IMR-90 (cell line): ENCODE measurements around the gene ZCWPW1. TPM values are rescaled to one million over a fixed set of nuclear protein-coding genes. Genes with fewer than 3 reads are reported as not detected.

Experiments used
- ATAC-seq: fragments of 200-7000 bp; cut with Tn5 transposase; 2 replicates; pipeline ENCODE4 v1.9.1; 2020; ENCODE audit warnings: low read depth, mild to moderate bottlenecking, moderate library complexity
- BruUV-seq: library from RNA; stranded (reverse); fragments of 400-500 nt; replicated peaks from 2 replicates; lab custom pipeline; 2021; lab: Mats Ljungman, UMichigan
- CTCF ChIA-PET: fragments of 300-600 bp; formaldehyde crosslinking; extraction: SDS; loops from one replicate; lab custom pipeline; 2021; ENCODE audit warnings: antibody characterized with exemption; lab: Yijun Ruan, JAX
- POLR2A ChIA-PET: fragments of 300-600 bp; sonication (Branson Sonifier 250); formaldehyde crosslinking; loops from one replicate; lab custom pipeline; 2022; ENCODE audit warnings: antibody characterized with exemption; ENCODE audit not compliant: unreplicated experiment; lab: Charles Lee
- DNase-seq: peaks from one replicate; pipeline ENCODE4 v3.0.0; 2013
- H2AFZ ChIP-seq: replicated peaks from 2 replicates; pipeline ENCODE3; 2013; ENCODE audit warnings: low read length, mild to moderate bottlenecking; ENCODE audit not compliant: poor library complexity
- H2AK5ac ChIP-seq: 2 replicates; pipeline ENCODE4 v1.6.1; 2013; ENCODE audit warnings: low read depth, low read length, inconsistent platforms
- H2AK9ac ChIP-seq: replicated peaks from 2 replicates; pipeline ENCODE3; 2013; ENCODE audit warnings: mild to moderate bottlenecking, low read depth, low read length, moderate library complexity; ENCODE audit not compliant: poor library complexity
- H2BK120ac ChIP-seq: 2 replicates; pipeline ENCODE4 v1.6.1; 2013; ENCODE audit warnings: low read depth, low read length, inconsistent platforms
- H2BK15ac ChIP-seq: 3 replicates; pipeline ENCODE4 v1.6.1; 2013; ENCODE audit warnings: low read depth, low read length, inconsistent platforms
- H2BK20ac ChIP-seq: 2 replicates; pipeline ENCODE4 v1.6.1; 2013; ENCODE audit warnings: low read depth, mild to moderate bottlenecking, inconsistent platforms, low read length, moderate library complexity
- H2BK5ac ChIP-seq: 2 replicates; pipeline ENCODE4 v1.6.1; 2013; ENCODE audit warnings: mild to moderate bottlenecking, low read depth, low read length, inconsistent platforms; ENCODE audit not compliant: poor library complexity, severe bottlenecking
- H3K14ac ChIP-seq: replicated peaks from 2 replicates; pipeline ENCODE4 v1.6.1; 2013; ENCODE audit warnings: low read depth, low read length, inconsistent platforms
- H3K18ac ChIP-seq: 2 replicates; pipeline ENCODE4 v1.6.1; 2013; ENCODE audit warnings: low read depth, low read length, control low read depth
- H3K23ac ChIP-seq: 2 replicates; pipeline ENCODE4 v1.6.1; 2013; ENCODE audit warnings: low read depth, low read length, inconsistent platforms
- H3K27ac ChIP-seq: 2 replicates; pipeline ENCODE4 v1.5.1; 2013; ENCODE audit warnings: mild to moderate bottlenecking, control low read depth, low read length; ENCODE audit not compliant: insufficient read depth
- H3K27me3 ChIP-seq: 2 replicates; pipeline ENCODE4 v1.6.1; 2013; ENCODE audit warnings: low read length; ENCODE audit not compliant: control insufficient read depth, insufficient read depth
- H3K36me3 ChIP-seq: 2 replicates; pipeline ENCODE4 v1.6.1; 2013; ENCODE audit warnings: low read length, mixed read lengths; ENCODE audit not compliant: control insufficient read depth, insufficient read depth
- H3K4ac ChIP-seq: 2 replicates; pipeline ENCODE4 v1.6.1; 2013; ENCODE audit warnings: low read depth, low read length, inconsistent platforms
- H3K4me1 ChIP-seq: 2 replicates; pipeline ENCODE4 v1.6.1; 2013; ENCODE audit warnings: low read length, mixed read lengths; ENCODE audit not compliant: control insufficient read depth, insufficient read depth
- H3K4me2 ChIP-seq: 2 replicates; pipeline ENCODE4 v1.6.1; 2013; ENCODE audit warnings: low read depth, mild to moderate bottlenecking, control low read depth, low read length, moderate library complexity
- H3K4me3 ChIP-seq: 2 replicates; pipeline ENCODE4 v1.5.1; 2013; ENCODE audit warnings: low read depth, mild to moderate bottlenecking, control low read depth, low read length, moderate library complexity; ENCODE audit not compliant: insufficient read depth
- H3K56ac ChIP-seq: 2 replicates; pipeline ENCODE4 v1.6.1; 2013; ENCODE audit warnings: low read length, inconsistent platforms; ENCODE audit not compliant: insufficient read depth; ENCODE audit errors: extremely low read depth
- H3K79me1 ChIP-seq, 2 experiments: 2 replicates each; pipeline ENCODE4 v1.6.1; 2013; ENCODE audit warnings: low read length in 2 of 2, inconsistent platforms in 1 of 2, low read depth in 1 of 2
- H3K9ac ChIP-seq: 2 replicates; pipeline ENCODE4 v1.6.1; 2013; ENCODE audit warnings: low read depth, low read length, control low read depth
- H3K9me1 ChIP-seq: 2 replicates; pipeline ENCODE4 v1.6.1; 2013; ENCODE audit warnings: low read length, inconsistent platforms; ENCODE audit not compliant: insufficient read depth
- H3K9me3 ChIP-seq: 2 replicates; pipeline ENCODE4 v1.6.1; 2013; ENCODE audit warnings: low read length; ENCODE audit not compliant: control insufficient read depth, insufficient read depth
- H4K20me1 ChIP-seq: 2 replicates; pipeline ENCODE4 v1.6.1; 2013; ENCODE audit warnings: low read length, inconsistent platforms; ENCODE audit not compliant: insufficient read depth
- H4K5ac ChIP-seq: 2 replicates; pipeline ENCODE4 v1.6.1; 2013; ENCODE audit warnings: mild to moderate bottlenecking, low read depth, low read length, control low read depth
- H4K8ac ChIP-seq, 2 experiments: 2 replicates each; pipeline ENCODE4 v1.6.1; 2013; ENCODE audit warnings: low read depth in 2 of 2, low read length in 2 of 2, control low read depth in 1 of 2, inconsistent platforms in 1 of 2
- H4K91ac ChIP-seq: 2 replicates; pipeline ENCODE4 v1.6.1; 2013; ENCODE audit warnings: low read depth, low read length, inconsistent platforms; ENCODE audit not compliant: insufficient read depth
- BHLHE40 ChIP-seq: fragments of 150-350 bp; IDR thresholded peaks from 2 replicates; pipeline ENCODE4 v1.6.1; 2016; ENCODE audit warnings: mild to moderate bottlenecking, low read depth, low read length
- CEBPB ChIP-seq: IDR thresholded peaks from 2 replicates; pipeline ENCODE4 v1.6.1; 2012; ENCODE audit warnings: low read depth, low read length, improper control_type of control experiment
- CHD1 ChIP-seq: IDR thresholded peaks from 2 replicates; pipeline ENCODE4 v1.6.1; 2012; ENCODE audit warnings: low read depth, low read length, improper control_type of control experiment
- ELK1 ChIP-seq: fragments of 150-350 bp; IDR thresholded peaks from 2 replicates; pipeline ENCODE4 v1.6.1; 2016; ENCODE audit warnings: low read depth, mild to moderate bottlenecking, low read length, moderate library complexity, borderline replicate concordance
- FOS ChIP-seq: fragments of 150-350 bp; IDR thresholded peaks from 2 replicates; pipeline ENCODE4 v1.6.1; 2016; ENCODE audit warnings: low read depth, low read length
- MAFK ChIP-seq: IDR thresholded peaks from 2 replicates; pipeline ENCODE4 v1.6.1; 2012; ENCODE audit warnings: low read depth, low read length, improper control_type of control experiment
- MAZ ChIP-seq: IDR thresholded peaks from 2 replicates; pipeline ENCODE4 v1.6.1; 2012; ENCODE audit warnings: low read depth, mild to moderate bottlenecking, low read length, improper control_type of control experiment, moderate library complexity, borderline replicate concordance
- MXI1 ChIP-seq: IDR thresholded peaks from 2 replicates; pipeline ENCODE4 v1.6.1; 2012; ENCODE audit warnings: low read depth, mild to moderate bottlenecking, low read length, moderate library complexity, borderline replicate concordance
- NFE2L2 ChIP-seq: fragments of 150-350 bp; IDR thresholded peaks from 2 replicates; pipeline ENCODE4 v1.6.1; 2016; ENCODE audit warnings: low read depth, mild to moderate bottlenecking, low read length
- POLR2A ChIP-seq: IDR thresholded peaks from 2 replicates; pipeline ENCODE4 v1.6.1; 2012; ENCODE audit warnings: mild to moderate bottlenecking, low read depth, low read length
- RAD21 ChIP-seq: IDR thresholded peaks from 2 replicates; pipeline ENCODE4 v1.6.1; 2012; ENCODE audit warnings: low read length, improper control_type of control experiment
- RCOR1 ChIP-seq: IDR thresholded peaks from 2 replicates; pipeline ENCODE4 v1.6.1; 2012; ENCODE audit warnings: mild to moderate bottlenecking, low read length, improper control_type of control experiment; ENCODE audit not compliant: insufficient replicate concordance
- RFX5 ChIP-seq: IDR thresholded peaks from 2 replicates; pipeline ENCODE4 v1.8.0; 2012; ENCODE audit warnings: low read depth, mild to moderate bottlenecking, low read length, moderate library complexity
- SMC3 ChIP-seq: fragments of 150-350 bp; IDR thresholded peaks from 2 replicates; pipeline ENCODE4 v1.6.1; 2016; ENCODE audit warnings: low read depth, mild to moderate bottlenecking, antibody characterized with exemption, low read length, moderate library complexity
- whole genome bisulfite sequencing, 2 experiments: methylation state at CpG; one replicate each; pipeline versions ENCODE4 v1.1.5 to v1.1.7; 2013; ENCODE audit warnings: missing lambda C conversion rate in 2 of 2; ENCODE audit not compliant: insufficient read length in 1 of 2; ENCODE audit errors: extremely low coverage in 2 of 2; 5-methylcytosine and 5-hydroxymethylcytosine counted together
- dilution Hi-C: fragments of 300-500 bp; cut with HindIII; formaldehyde crosslinking; loops from one replicate; pipeline ENCODE4 v1.14.3; 2018; ENCODE audit warnings: low sequenced_read_pairs; ENCODE audit not compliant: unreplicated experiment
- in situ Hi-C: fragments of 300-500 bp; cut with MboI; formaldehyde crosslinking; loops from 3 replicates; pipeline ENCODE4 v1.14.3; 2019; ENCODE audit warnings: low sequenced_read_pairs, inconsistent platforms, mixed read lengths
- intact Hi-C: fragments of 100-400 bp; cut with micrococcal nuclease; formaldehyde crosslinking; loops from 2 replicates; pipeline ENCODE4 v1.10.0; 2022
- polyA plus RNA-seq, 3 experiments: library from polyadenylated mRNA; depleted of rRNA; stranded (reverse); fragments of >200 nt; gene quantifications; 2 replicates each; pipeline ENCODE4 v1.2.3, GENCODE V29; 2012; ENCODE audit warnings: low replicate concordance in 1 of 3
- total RNA-seq: library from RNA; depleted of rRNA; stranded (reverse); fragments of >200 nt; gene quantifications from 2 replicates; pipeline ENCODE4 v1.2.3, GENCODE V29; 2012
- TF ChIP-seq, protein P1 (sequence below): fragments of 150-350 bp; IDR thresholded peaks from 2 replicates; pipeline ENCODE4 v1.6.1; 2017; ENCODE audit warnings: mild to moderate bottlenecking, antibody characterized with exemption, low read length, low read depth
- TF ChIP-seq, protein P2 (sequence below): conservative IDR thresholded peaks from 2 replicates; pipeline ENCODE4 v1.5.1; 2012; ENCODE audit warnings: mild to moderate bottlenecking, low read depth, low read length, improper control_type of control experiment

Gene ZCWPW1
- total and polyA plus RNA-seq, 2 of the 4 experiments (the other 2 are of a cell fraction) = 0.72 to 1.3 TPM

DNA sequence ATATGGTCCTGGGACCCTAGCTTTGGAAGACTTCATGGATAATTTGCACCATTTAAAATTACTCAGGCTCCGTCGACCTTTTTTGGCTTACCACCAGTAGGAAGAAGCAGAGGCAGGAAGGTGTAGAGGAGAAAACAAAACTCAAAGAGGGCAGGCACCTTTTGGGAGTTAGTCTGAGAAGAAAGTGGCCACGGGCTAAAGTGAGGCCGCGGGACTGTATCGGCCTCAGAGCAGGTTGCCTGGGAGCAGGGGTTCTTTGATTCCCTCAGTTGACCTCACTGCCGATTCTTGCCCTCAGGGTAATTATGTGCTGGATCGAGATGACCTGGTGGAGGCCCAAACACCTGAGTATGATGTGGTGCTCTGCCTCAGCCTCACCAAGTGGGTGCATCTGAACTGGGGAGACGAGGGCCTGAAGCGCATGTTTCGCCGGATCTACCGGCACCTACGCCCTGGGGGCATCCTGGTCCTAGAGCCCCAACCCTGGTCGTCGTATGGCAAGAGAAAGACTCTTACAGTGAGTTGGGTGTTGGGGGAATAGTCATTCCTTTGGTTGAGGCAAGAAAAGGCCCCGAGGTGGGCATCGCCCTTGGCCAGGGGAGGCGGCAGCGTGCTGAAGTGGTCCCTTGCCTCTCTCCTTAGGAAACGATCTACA, 4.2 kb upstream of the ZCWPW1 start:
- no peak overlapping the region for H3K4me3 ChIP-seq
- peak overlapping the region; percentile 43 for H2AK9ac ChIP-seq
- H4K91ac ChIP-seq = no peak overlapping the region
- no peak overlapping the region for H3K27ac ChIP-seq
- no peak overlapping the region for H3K4me2 ChIP-seq
- H2BK5ac ChIP-seq = no peak overlapping the region
- peaks cover 13% of the 10 kb centered on the region for H4K20me1 ChIP-seq
- peaks cover 15 to 56% of the 10 kb centered on the region in 2 experiments for H3K79me1 ChIP-seq
- H2BK15ac ChIP-seq = no peak overlapping the region
- H3K9me1 ChIP-seq = peaks cover 13% of the 10 kb centered on the region
- H4K8ac ChIP-seq = no peak overlapping the region
- ChIA-PET CTCF (no interaction called here), POLR2A (no interaction called here)
- peaks cover 28% of the 10 kb centered on the region for H3K36me3 ChIP-seq
- intact Hi-C loops = no loop called here
- H2BK120ac ChIP-seq = no peak overlapping the region
- no peak overlapping the region for H3K23ac ChIP-seq
- no peak overlapping the region for H3K4ac ChIP-seq
- no peak overlapping the region for H2AFZ ChIP-seq
- H3K4me1 ChIP-seq = peaks cover 8% of the 10 kb centered on the region; the same call in 1 of the 2 replicates
- dilution Hi-C loops = no loop called here
- ATAC-seq (no peak), DNase-seq (no peak)
- H2BK20ac ChIP-seq = no peak overlapping the region
- BruUV-seq = no TSS peak
- H3K56ac ChIP-seq = no peak overlapping the region
- no peak overlapping the region for H3K9ac ChIP-seq
- WGBS, 2 experiments = 88% methylated on average over 4 of the region's 21 CpGs; no CpG with 5 or more reads in 1 of the 2 experiments
- H3K18ac ChIP-seq = no peak overlapping the region
- in situ Hi-C loops = loop anchor here (25.0 kb wide), 1 partner anchor 680 kb away; no protein-coding TSS in a partner anchor
- H2AK5ac ChIP-seq = no peak overlapping the region
- no peak overlapping the region for H3K14ac ChIP-seq
- H3K27me3 ChIP-seq = no peaks in the 10 kb centered on the region
- TF ChIP-seq, protein P1, sequence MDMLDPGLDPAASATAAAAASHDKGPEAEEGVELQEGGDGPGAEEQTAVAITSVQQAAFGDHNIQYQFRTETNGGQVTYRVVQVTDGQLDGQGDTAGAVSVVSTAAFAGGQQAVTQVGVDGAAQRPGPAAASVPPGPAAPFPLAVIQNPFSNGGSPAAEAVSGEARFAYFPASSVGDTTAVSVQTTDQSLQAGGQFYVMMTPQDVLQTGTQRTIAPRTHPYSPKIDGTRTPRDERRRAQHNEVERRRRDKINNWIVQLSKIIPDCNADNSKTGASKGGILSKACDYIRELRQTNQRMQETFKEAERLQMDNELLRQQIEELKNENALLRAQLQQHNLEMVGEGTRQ = no peak
- TF ChIP-seq RAD21 (no peak), MAZ (no peak), RFX5 (no peak), ELK1 (no peak), CHD1 (no peak), FOS (no peak), CEBPB (no peak), NFE2L2 (no peak), MXI1 (no peak), POLR2A (no peak), BHLHE40 (no peak), SMC3 (no peak), MAFK (no peak), RCOR1 (no peak)
- TF ChIP-seq, protein P2, sequence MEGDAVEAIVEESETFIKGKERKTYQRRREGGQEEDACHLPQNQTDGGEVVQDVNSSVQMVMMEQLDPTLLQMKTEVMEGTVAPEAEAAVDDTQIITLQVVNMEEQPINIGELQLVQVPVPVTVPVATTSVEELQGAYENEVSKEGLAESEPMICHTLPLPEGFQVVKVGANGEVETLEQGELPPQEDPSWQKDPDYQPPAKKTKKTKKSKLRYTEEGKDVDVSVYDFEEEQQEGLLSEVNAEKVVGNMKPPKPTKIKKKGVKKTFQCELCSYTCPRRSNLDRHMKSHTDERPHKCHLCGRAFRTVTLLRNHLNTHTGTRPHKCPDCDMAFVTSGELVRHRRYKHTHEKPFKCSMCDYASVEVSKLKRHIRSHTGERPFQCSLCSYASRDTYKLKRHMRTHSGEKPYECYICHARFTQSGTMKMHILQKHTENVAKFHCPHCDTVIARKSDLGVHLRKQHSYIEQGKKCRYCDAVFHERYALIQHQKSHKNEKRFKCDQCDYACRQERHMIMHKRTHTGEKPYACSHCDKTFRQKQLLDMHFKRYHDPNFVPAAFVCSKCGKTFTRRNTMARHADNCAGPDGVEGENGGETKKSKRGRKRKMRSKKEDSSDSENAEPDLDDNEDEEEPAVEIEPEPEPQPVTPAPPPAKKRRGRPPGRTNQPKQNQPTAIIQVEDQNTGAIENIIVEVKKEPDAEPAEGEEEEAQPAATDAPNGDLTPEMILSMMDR = no peak
- H4K5ac ChIP-seq = no peak overlapping the region
- no peaks in the 10 kb centered on the region for H3K9me3 ChIP-seq
